ENCODE results near the gene RSRC2. TPM values are rescaled to one million over a fixed set of nuclear protein-coding genes. Genes with fewer than 3 reads are reported as not detected.

The RSRC2 gene
- total RNA-seq, 6 experiments from 2014 or later, result 17.6 to 27.7 (median 23.4) TPM

DNA sequence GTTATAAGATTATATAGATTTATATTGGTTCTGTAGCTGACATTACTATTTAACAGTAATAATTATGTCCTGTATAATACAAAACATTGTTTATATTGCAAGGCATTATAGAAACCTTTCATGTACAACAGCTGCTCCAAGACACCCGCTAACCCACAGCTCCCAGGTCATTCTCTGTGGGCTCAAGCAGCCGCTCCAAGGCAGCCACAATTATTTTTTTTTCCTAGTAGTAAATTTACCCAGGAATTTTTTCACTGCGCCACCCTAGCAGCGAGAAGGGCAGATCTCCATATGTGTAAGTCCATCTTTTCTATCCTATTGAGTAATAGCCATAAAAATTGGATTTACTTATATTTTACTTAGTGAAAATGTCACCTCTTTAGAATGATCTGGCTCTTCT lies 36.6 kb upstream of the RSRC2 start:
- no peaks in the 10 kb centered on the region for H3K27me3 ChIP-seq
- TF ChIP-seq CTCF (IDR thresholded peaks at IDR 0.05), result no peak
- no peak for TF ChIP-seq POLR2A (IDR thresholded peaks at IDR 0.05)
- ATAC-seq (no peak), DNase-seq (no peak)
- intact Hi-C loops (cut with DNase I), result no loop called here
- H3K4me3 ChIP-seq, result no peak overlapping the region
- H3K4me1 ChIP-seq, result no peaks in the 10 kb centered on the region
- no peaks in the 10 kb centered on the region for H3K9me3 ChIP-seq
- H3K36me3 ChIP-seq, result peaks cover 0 to 2% (median 0%) of the 10 kb centered on the region in 4 donors
- WGBS (ENCODE audit: insufficient coverage, low coverage, low lambda C conversion rate, missing lambda C conversion rate), result 100% methylated on average over 4 of the region's 4 CpGs
- H3K27ac ChIP-seq, result no peak overlapping the region

DNA sequence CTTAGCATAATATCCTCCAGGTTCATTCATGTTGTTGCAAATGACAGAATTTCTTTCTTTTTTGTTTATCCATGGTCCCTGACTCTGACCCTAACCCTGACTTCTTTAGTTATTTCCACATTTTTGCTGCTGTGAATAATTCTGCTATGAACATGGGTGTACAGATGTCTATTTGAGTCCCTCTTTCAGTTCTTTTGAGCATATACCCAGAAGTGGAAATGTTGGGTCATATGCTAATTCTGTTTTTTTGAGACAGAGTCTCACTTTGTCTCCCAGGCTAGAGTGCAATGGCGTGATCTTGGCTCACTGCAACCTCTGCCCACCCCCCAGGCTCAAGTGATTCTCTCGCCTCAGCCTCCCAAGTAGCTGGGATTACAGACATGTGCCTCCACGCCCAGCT lies 33.4 kb upstream of the RSRC2 start:
- DNase-seq, result no peak
- intact Hi-C loops (cut with DNase I), result no loop called here
- no peak for ATAC-seq
- 96% methylated on average over 3 of the region's 3 CpGs for WGBS (ENCODE audit: insufficient coverage, low coverage, low lambda C conversion rate, missing lambda C conversion rate)
- no peaks in the 10 kb centered on the region for H3K9me3 ChIP-seq
- H3K4me1 ChIP-seq, result no peaks in the 10 kb centered on the region
- H3K4me3 ChIP-seq, result no peak overlapping the region
- H3K27me3 ChIP-seq, result no peaks in the 10 kb centered on the region
- H3K27ac ChIP-seq, result no peak overlapping the region
- H3K36me3 ChIP-seq, result no peaks in the 10 kb centered on the region
- no peak for TF ChIP-seq POLR2A (IDR thresholded peaks at IDR 0.05)

DNA sequence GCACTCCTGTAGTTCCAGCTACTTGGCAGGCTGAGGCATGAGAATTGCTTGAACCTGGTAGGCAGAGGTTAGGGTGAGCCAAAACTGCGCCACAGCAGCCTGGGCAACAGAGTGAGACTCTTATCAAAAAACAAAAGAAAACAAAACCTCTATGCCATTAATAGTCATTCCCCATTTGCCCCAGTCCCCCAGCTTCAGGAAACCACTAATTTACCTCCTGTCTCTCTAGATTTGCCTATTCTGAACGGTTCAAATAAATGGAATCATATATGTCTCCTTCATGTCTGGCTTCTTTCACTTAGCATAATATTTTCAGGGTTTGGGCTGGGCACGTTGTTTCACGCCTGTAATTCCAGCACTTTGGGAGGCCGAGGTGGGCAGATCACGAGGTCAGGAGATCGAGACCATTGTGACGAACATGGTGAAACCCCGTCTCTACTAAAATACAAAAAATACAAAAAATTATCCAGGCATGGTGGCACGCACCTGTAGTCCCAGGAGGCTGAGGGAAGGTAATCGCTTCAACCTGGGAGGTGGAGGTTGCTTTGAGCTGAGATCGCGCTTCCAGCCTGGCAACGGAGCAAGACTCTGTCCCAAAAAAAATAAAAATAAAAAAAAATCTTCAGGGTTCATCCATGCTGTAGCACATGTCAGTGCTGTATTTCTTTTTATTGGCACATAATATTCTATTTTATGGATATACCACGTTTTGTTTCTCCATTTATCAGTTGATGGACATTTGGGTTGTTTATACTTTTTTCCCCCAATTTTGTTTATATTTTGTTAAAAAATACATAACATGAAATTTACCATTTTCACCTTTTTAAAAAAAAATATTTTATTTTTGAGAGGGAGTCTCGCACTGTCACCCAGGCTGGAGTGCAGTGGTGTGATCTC lies 32.3 kb upstream of the RSRC2 start:
- no peak overlapping the region for H3K4me3 ChIP-seq
- H3K9me3 ChIP-seq, result no peaks in the 10 kb centered on the region
- H3K36me3 ChIP-seq, result no peaks in the 10 kb centered on the region

GRCh38 chr12:122547330-122547729 lies 20.6 kb upstream of the RSRC2 start:
- no peaks in the 10 kb centered on the region for H3K4me1 ChIP-seq
- no peak overlapping the region for H3K4me3 ChIP-seq
- no peak overlapping the region for H3K27ac ChIP-seq
- TF ChIP-seq POLR2A (IDR thresholded peaks at IDR 0.05) (no peak), CTCF (IDR thresholded peaks at IDR 0.05) (no peak)
- no peaks in the 10 kb centered on the region for H3K27me3 ChIP-seq
- ATAC-seq (no peak), DNase-seq (no peak)
- no peaks in the 10 kb centered on the region for H3K9me3 ChIP-seq
- H3K36me3 ChIP-seq, result no peaks in the 10 kb centered on the region
- intact Hi-C loops (cut with DNase I), result no loop called here
- WGBS (ENCODE audit: insufficient coverage, low coverage, low lambda C conversion rate, missing lambda C conversion rate), result 93% methylated on average over 5 of the region's 5 CpGs

More for the DNA sequence above, 32.3 kb upstream of the RSRC2 start:
- ATAC-seq (no peak), DNase-seq (no peak)
- intact Hi-C loops (cut with DNase I), result no loop called here
- 98% methylated on average over 15 of the region's 16 CpGs for WGBS (ENCODE audit: insufficient coverage, low coverage, low lambda C conversion rate, missing lambda C conversion rate)
- H3K4me1 ChIP-seq, result no peaks in the 10 kb centered on the region
- no peak overlapping the region for H3K27ac ChIP-seq
- TF ChIP-seq CTCF (IDR thresholded peaks at IDR 0.05) (no peak), POLR2A (IDR thresholded peaks at IDR 0.05) (no peak)
- H3K27me3 ChIP-seq, result no peaks in the 10 kb centered on the region

DNA sequence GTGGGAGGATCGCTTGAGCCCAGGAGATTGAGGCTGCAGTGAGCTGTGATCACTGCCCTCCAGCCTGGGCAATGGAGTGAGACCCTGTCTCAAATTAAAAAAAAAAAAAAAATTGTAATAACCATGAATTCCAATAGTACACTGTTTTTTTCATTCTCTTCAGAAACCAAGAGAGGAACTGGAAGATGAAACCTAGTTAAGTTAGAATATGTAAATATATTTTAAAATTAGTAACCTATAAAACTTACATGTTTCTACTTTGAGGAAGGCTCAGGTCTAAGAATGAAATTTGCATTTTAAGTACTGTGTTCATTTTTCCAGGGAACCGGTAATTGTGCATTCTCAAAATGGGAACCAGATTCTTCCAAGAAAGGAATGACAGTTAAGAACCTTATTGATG lies 19.1 kb upstream of the RSRC2 start:
- WGBS (ENCODE audit: insufficient coverage, low coverage, low lambda C conversion rate, missing lambda C conversion rate), result 83% methylated on average over 1 of the region's 2 CpGs
- ATAC-seq (no peak), DNase-seq (no peak)
- intact Hi-C loops (cut with DNase I), result no loop called here
- H3K4me3 ChIP-seq, result no peak overlapping the region
- no peaks in the 10 kb centered on the region for H3K27me3 ChIP-seq
- TF ChIP-seq POLR2A (IDR thresholded peaks at IDR 0.05) (no peak), CTCF (IDR thresholded peaks at IDR 0.05) (no peak)
- H3K4me1 ChIP-seq, result no peaks in the 10 kb centered on the region
- no peaks in the 10 kb centered on the region for H3K36me3 ChIP-seq
- no peak overlapping the region for H3K27ac ChIP-seq
- H3K9me3 ChIP-seq, result no peaks in the 10 kb centered on the region
